ENCODE results near the gene ITM2B.
A peak's percentile ranks its signal among the peaks of the same experiment; 100 is the strongest.

ITM2B gene

GRCh38 chr13:48220981-48221685, 11.9 kb upstream of the ITM2B start:
- DNase-seq (ENCODE audit: low read depth), result peak; percentile 50
- no peak for TF ChIP-seq MAX (IDR thresholded peaks at IDR 0.05; ENCODE audit: low read depth, low read length)
- TF ChIP-seq CTCF (IDR thresholded peaks at IDR 0.05; ENCODE audit: low read depth, low read length), result no peak
- TF ChIP-seq POLR2A (IDR thresholded peaks at IDR 0.05; ENCODE audit: extremely low read depth, insufficient read length), result no peak
- no peak for TF ChIP-seq MYC (IDR thresholded peaks at IDR 0.05; ENCODE audit: low read depth, low read length)
- no peak overlapping the region for H3K4me3 ChIP-seq (ENCODE audit: low read depth, low read length)

GRCh38 chr13:48221686-48222187, 11.3 kb upstream of the ITM2B start:
- H3K4me3 ChIP-seq (ENCODE audit: low read depth, low read length), result no peak overlapping the region
- TF ChIP-seq POLR2A (IDR thresholded peaks at IDR 0.05; ENCODE audit: extremely low read depth, insufficient read length) (no peak), MAX (IDR thresholded peaks at IDR 0.05; ENCODE audit: low read depth, low read length) (no peak), CTCF (IDR thresholded peaks at IDR 0.05; ENCODE audit: low read depth, low read length) (no peak), MYC (IDR thresholded peaks at IDR 0.05; ENCODE audit: low read depth, low read length) (no peak)
- no peak for DNase-seq (ENCODE audit: low read depth)

GRCh38 chr13:48222358-48223301, 10.4 kb upstream of the ITM2B start:
- H3K4me3 ChIP-seq (ENCODE audit: low read depth, low read length), result peak overlapping the region; percentile 74
- peak; percentile 73 for DNase-seq (ENCODE audit: low read depth)
- TF ChIP-seq POLR2A (IDR thresholded peaks at IDR 0.05; ENCODE audit: extremely low read depth, insufficient read length) (no peak), MAX (IDR thresholded peaks at IDR 0.05; ENCODE audit: low read depth, low read length) (no peak), MYC (IDR thresholded peaks at IDR 0.05; ENCODE audit: low read depth, low read length) (peak; percentile 49)

GRCh38 chr13:48224701-48225100, 8.3 kb upstream of the ITM2B start:
- no peak overlapping the region for H3K4me3 ChIP-seq (ENCODE audit: low read depth, low read length)
- TF ChIP-seq CTCF (IDR thresholded peaks at IDR 0.05; ENCODE audit: low read depth, low read length) (no peak), MAX (IDR thresholded peaks at IDR 0.05; ENCODE audit: low read depth, low read length) (no peak), MYC (IDR thresholded peaks at IDR 0.05; ENCODE audit: low read depth, low read length) (no peak), POLR2A (IDR thresholded peaks at IDR 0.05; ENCODE audit: extremely low read depth, insufficient read length) (no peak)
- no peak for DNase-seq (ENCODE audit: low read depth)

GRCh38 chr13:48230541-48230940, 2.5 kb upstream of the ITM2B start:
- TF ChIP-seq MYC (IDR thresholded peaks at IDR 0.05; ENCODE audit: low read depth, low read length), result no peak
- TF ChIP-seq MAX (IDR thresholded peaks at IDR 0.05; ENCODE audit: low read depth, low read length), result no peak
- no peak for TF ChIP-seq CTCF (IDR thresholded peaks at IDR 0.05; ENCODE audit: low read depth, low read length)
- TF ChIP-seq POLR2A (IDR thresholded peaks at IDR 0.05; ENCODE audit: extremely low read depth, insufficient read length), result no peak

More at GRCh38 chr13:48230541-48230940, 2.5 kb upstream of the ITM2B start:
- no peak for DNase-seq (ENCODE audit: low read depth)
- H3K4me3 ChIP-seq (ENCODE audit: low read depth, low read length), result no peak overlapping the region

Data from NB4 (cell line).